Tibial artery (tissue), 4 donors: ENCODE measurements around the gene USP11.

Experiments
- DNase-seq, 2 donors: peaks; one replicate each; pipeline ENCODE4 v3.0.0-alpha.2; 2019
- H3K27ac ChIP-seq, 2 donors: fragments of 200-600 bp; sonication (generic) in 1 of 2; 1 replicate in 1 of 2; 2 replicates in 1 of 2; pipeline ENCODE4 v1.5.1; 2018 to 2019; ENCODE audit warnings: mild to moderate bottlenecking in 1 of 2
- H3K27me3 ChIP-seq, 2 donors: fragments of 200-600 bp; sonication (generic) in 1 of 2; one replicate each; pipeline versions ENCODE4 v1.5.1 to v1.6.0; 2016 to 2019
- H3K36me3 ChIP-seq, 3 donors: fragments of 200-600 bp; sonication (generic) in 2 of 3; one replicate each; pipeline ENCODE4 v1.5.1; 2016 to 2019; ENCODE audit warnings: mild to moderate bottlenecking in 2 of 3
- H3K4me1 ChIP-seq, 4 donors: fragments of 200-600 bp; sonication (generic) in 2 of 4; 1 replicate in 3 of 4; 2 replicates in 1 of 4; pipeline ENCODE4 v1.5.1; 2016 to 2019
- H3K4me3 ChIP-seq, 2 donors: fragments of 200-600 bp; sonication (generic) in 1 of 2; 1 replicate in 1 of 2; 2 replicates in 1 of 2; pipeline ENCODE4 v1.5.1; 2018 to 2019; ENCODE audit warnings: mild to moderate bottlenecking in 2 of 2
- H3K9me3 ChIP-seq, 3 donors: fragments of 200-600 bp; sonication (generic) in 1 of 3; one replicate each; pipeline ENCODE4 v1.5.1; 2016 to 2019
- intact Hi-C: fragments of 100-400 bp; cut with DNase I; formaldehyde crosslinking; loops from one replicate; pipeline ENCODE4 v1.15.0; 2023; ENCODE audit warnings: low total_unique reads
- TF ChIP-seq, protein P1 (sequence below), 2 experiments: fragments of 200-600 bp in 1 of 2; fragments of 450-650 bp in 1 of 2; IDR thresholded peaks; one replicate each; pipeline ENCODE4 v1.5.1; 2017 to 2019; ENCODE audit warnings: antibody characterized with exemption in 2 of 2, mild to moderate bottlenecking in 1 of 2, moderate library complexity in 1 of 2

USP11 gene

DNA sequence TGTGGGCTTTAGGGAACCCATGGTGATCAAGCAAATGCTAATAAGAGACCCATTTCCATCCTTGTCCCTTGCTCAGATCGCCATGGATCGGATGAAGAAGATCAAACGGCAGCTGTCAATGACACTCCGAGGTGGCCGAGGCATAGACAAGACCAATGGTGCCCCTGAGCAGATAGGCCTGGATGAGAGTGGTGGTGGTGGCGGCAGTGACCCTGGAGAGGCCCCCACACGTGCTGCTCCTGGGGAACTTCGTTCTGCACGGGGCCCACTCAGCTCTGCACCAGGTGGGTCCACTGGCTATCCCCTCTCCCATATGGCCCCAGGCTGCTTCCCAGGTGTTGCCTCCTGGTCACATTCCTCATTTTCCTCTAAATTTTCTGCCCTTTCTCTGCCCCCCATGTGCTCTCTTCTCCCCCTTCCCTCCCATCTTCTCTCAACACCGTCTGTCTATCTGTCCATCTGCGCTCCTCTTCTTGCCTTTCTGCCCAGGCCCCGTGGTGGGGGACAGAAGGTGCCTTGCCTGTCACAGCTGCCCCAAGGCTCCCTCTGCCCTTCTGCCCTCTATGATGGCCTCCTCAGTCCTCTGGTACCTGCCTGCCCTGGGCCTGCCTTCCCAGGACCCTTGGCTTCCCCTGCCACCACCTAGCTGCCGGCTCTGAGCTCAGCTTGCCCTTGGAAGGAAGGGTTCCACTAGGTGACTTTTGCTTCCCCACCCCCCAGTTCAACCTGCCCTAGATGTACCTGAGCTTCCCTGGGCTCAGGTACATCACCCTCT, 9.1 kb upstream of the USP11 start:
- Histone ChIP-seq H3K4me1 (peaks cover 0 to 18% (median 10%) of the 10 kb centered on the region in 4 donors), H3K27ac (no peak overlapping the region), H3K4me3 (no peak overlapping the region), H3K9me3 (no peaks in the 10 kb centered on the region), H3K36me3 (peaks cover 21 to 56% (median 54%) of the 10 kb centered on the region in 3 donors), H3K27me3 (no peaks in the 10 kb centered on the region)
- peak in 1 of 2 donors; percentile 13 for DNase-seq
- TF ChIP-seq, protein P1, sequence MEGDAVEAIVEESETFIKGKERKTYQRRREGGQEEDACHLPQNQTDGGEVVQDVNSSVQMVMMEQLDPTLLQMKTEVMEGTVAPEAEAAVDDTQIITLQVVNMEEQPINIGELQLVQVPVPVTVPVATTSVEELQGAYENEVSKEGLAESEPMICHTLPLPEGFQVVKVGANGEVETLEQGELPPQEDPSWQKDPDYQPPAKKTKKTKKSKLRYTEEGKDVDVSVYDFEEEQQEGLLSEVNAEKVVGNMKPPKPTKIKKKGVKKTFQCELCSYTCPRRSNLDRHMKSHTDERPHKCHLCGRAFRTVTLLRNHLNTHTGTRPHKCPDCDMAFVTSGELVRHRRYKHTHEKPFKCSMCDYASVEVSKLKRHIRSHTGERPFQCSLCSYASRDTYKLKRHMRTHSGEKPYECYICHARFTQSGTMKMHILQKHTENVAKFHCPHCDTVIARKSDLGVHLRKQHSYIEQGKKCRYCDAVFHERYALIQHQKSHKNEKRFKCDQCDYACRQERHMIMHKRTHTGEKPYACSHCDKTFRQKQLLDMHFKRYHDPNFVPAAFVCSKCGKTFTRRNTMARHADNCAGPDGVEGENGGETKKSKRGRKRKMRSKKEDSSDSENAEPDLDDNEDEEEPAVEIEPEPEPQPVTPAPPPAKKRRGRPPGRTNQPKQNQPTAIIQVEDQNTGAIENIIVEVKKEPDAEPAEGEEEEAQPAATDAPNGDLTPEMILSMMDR (IDR thresholded peaks at IDR 0.05) = no peak
- intact Hi-C loops = no loop called here

DNA sequence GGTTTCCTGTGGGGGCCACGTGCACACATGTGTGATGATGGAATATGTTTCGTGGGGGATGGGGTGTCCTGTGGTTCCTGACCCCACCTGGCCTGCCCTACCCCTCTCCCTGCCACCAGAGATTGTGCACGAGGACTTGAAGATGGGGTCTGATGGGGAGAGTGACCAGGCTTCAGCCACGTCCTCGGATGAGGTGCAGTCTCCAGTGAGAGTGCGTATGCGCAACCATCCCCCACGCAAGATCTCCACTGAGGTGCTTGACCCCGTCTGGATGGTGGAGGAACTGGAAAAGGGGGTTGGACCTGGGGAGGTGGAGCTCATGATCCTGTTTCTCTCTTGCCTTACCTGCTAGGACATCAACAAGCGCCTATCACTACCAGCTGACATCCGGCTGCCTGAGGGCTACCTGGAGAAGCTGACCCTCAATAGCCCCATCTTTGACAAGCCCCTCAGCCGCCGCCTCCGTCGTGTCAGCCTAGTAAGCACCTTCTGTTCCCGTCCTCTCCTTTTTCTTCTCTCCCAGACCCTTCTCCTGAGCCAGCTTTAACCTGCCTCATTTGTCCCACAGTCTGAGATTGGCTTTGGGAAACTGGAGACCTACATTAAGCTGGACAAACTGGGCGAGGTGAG, 8.4 kb upstream of the USP11 start:
- H3K27ac ChIP-seq = no peak overlapping the region
- TF ChIP-seq, protein P1 (IDR thresholded peaks at IDR 0.05) = no peak
- H3K36me3 ChIP-seq = peaks cover 28 to 61% (median 61%) of the 10 kb centered on the region in 3 donors
- intact Hi-C loops = no loop called here
- no peak overlapping the region for H3K4me3 ChIP-seq
- no peaks in the 10 kb centered on the region for H3K9me3 ChIP-seq
- H3K4me1 ChIP-seq = peaks cover 0 to 14% (median 9%) of the 10 kb centered on the region in 4 donors
- no peaks in the 10 kb centered on the region for H3K27me3 ChIP-seq
- peak in 1 of 2 donors; percentile 24 for DNase-seq

DNA sequence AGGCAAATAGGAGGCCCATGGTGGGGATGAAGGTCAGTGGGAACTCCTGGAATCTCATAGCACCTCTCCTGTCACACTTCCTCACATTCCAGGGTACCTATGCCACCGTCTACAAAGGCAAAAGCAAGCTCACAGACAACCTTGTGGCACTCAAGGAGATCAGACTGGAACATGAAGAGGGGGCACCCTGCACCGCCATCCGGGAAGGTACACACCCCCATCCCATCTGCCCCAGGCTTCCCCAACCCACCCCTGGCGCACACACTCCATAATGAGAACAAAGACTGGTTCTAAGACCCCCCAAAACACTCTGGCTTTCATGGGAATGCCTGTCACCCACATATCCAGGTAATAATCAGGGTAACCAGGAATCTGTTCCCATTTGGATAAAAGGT, 7.9 kb upstream of the USP11 start:
- DNase-seq = no peak
- TF ChIP-seq, protein P1 (IDR thresholded peaks at IDR 0.05) = no peak
- no peaks in the 10 kb centered on the region for H3K27me3 ChIP-seq
- no peak overlapping the region for H3K4me3 ChIP-seq
- intact Hi-C loops = no loop called here
- H3K9me3 ChIP-seq = no peaks in the 10 kb centered on the region
- H3K4me1 ChIP-seq = peaks cover 0 to 11% (median 6%) of the 10 kb centered on the region in 4 donors
- no peak overlapping the region for H3K27ac ChIP-seq
- peaks cover 28 to 65% (median 63%) of the 10 kb centered on the region in 3 donors for H3K36me3 ChIP-seq

DNA sequence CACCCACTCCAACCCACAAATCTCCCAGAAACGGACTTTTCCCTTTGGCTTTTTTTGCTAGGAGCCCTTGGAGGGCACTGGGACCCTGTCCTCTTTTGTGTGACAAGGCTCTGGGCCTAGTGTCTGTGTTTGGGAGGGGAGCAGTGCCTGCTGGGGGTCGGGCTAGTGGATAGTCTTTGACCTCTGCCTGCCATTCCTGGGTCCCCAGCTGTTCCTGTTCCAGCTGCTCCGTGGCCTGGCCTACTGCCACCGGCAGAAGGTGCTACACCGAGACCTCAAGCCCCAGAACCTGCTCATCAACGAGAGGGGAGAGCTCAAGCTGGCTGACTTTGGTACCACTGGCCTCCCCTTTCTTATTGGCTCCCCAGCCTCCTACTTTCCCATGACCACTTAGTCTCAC, 6.7 kb upstream of the USP11 start:
- intact Hi-C loops = no loop called here
- no peak overlapping the region for H3K4me3 ChIP-seq
- H3K4me1 ChIP-seq = no peaks in the 10 kb centered on the region
- H3K27ac ChIP-seq = no peak overlapping the region
- DNase-seq = peak in 1 of 2 donors; percentile 25
- no peaks in the 10 kb centered on the region for H3K27me3 ChIP-seq
- peaks cover 28 to 65% (median 63%) of the 10 kb centered on the region in 3 donors for H3K36me3 ChIP-seq
- H3K9me3 ChIP-seq = no peaks in the 10 kb centered on the region
- TF ChIP-seq, protein P1 (IDR thresholded peaks at IDR 0.05) = no peak

DNA sequence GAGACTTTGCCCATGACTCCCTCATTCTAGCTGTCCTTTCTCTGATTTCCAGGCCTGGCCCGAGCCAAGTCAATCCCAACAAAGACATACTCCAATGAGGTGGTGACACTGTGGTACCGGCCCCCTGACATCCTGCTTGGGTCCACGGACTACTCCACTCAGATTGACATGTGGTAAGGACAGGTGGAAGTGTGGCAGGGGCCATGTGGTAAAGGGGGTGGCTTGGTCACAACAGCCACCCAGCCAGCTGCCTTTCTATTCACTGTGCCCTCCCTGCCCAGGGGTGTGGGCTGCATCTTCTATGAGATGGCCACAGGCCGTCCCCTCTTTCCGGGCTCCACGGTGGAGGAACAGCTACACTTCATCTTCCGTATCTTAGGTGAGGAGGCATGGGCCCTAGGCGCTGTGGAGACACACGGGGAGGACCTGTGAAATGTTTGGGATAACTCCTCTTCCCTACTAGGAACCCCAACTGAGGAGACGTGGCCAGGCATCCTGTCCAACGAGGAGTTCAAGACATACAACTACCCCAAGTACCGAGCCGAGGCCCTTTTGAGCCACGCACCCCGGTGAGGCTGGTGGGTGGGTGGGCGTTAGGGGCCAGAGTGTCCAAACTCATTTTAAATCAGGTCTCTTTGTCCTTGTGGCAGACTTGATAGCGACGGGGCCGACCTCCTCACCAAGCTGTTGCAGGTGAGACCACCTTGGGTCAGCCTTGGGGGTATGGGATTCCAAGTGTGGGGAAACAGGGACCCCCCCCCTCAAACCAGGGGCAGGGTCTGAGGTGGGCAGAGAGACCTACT, 6.1 kb upstream of the USP11 start:
- Histone ChIP-seq H3K4me1 (no peaks in the 10 kb centered on the region), H3K27me3 (no peaks in the 10 kb centered on the region), H3K9me3 (no peaks in the 10 kb centered on the region), H3K27ac (no peak overlapping the region), H3K4me3 (no peak overlapping the region), H3K36me3 (peaks cover 28 to 65% (median 60%) of the 10 kb centered on the region in 3 donors)
- intact Hi-C loops = no loop called here
- TF ChIP-seq, protein P1 (IDR thresholded peaks at IDR 0.05) = no peak
- DNase-seq = peak in 1 of 2 donors; percentile 40
